ENCODE data around the gene KIAA1586.
A peak's percentile ranks its signal among the peaks of the same experiment; 100 is the strongest.
"Not testable (repeated sequence)": the region's sequence is repeated elsewhere in the genome, so short reads cannot be mapped to it uniquely, and the experiment has no call there.

KIAA1586 gene

GRCh38 chr6:57046332-57047256 is at the start of gene KIAA1586:
Gene KIAA1586 (plus strand): TSS chr6:57046693. CDS start chr6:57046756, 63 bp downstream.
- DNase-seq, result peak; percentile 74 to 77

- no peak for DNase-seq
Measured at GRCh38 chr6:56999049-56999448, 47.4 kb upstream of the KIAA1586 start.

GRCh38 chr6:56999748-57000147 is 46.7 kb upstream of the KIAA1586 start:
- DNase-seq, result not testable (repeated sequence)

- no peak for DNase-seq
Measured at GRCh38 chr6:57002197-57002596, 44.3 kb upstream of the KIAA1586 start.

- DNase-seq, result no peak
Measured at GRCh38 chr6:57004292-57004691, 42.2 kb upstream of the KIAA1586 start.

GRCh38 chr6:57006101-57006500 is 40.4 kb upstream of the KIAA1586 start:
- DNase-seq, result no peak

GRCh38 chr6:57008069-57008468 is 38.4 kb upstream of the KIAA1586 start:
- DNase-seq, result not testable (repeated sequence)

- no peak for DNase-seq
Measured at GRCh38 chr6:57013521-57013926, 33.0 kb upstream of the KIAA1586 start.

GRCh38 chr6:57017069-57017468 is 29.4 kb upstream of the KIAA1586 start:
- no peak for DNase-seq

- DNase-seq, result no peak
Measured at GRCh38 chr6:57017841-57018240, 28.7 kb upstream of the KIAA1586 start.

- DNase-seq, result no peak
Measured at GRCh38 chr6:57019434-57019833, 27.1 kb upstream of the KIAA1586 start.

- DNase-seq, result no peak
Measured at GRCh38 chr6:57021086-57021720, 25.3 kb upstream of the KIAA1586 start.

- no peak for DNase-seq
Measured at GRCh38 chr6:57024321-57024720, 22.2 kb upstream of the KIAA1586 start.

- no peak for DNase-seq
Measured at GRCh38 chr6:57024775-57025174, 21.7 kb upstream of the KIAA1586 start.

GRCh38 chr6:57026001-57026400 is 20.5 kb upstream of the KIAA1586 start:
- DNase-seq, result no peak

- no peak for DNase-seq
Measured at GRCh38 chr6:57027301-57027700, 19.2 kb upstream of the KIAA1586 start.

GRCh38 chr6:57029213-57029612 is 17.3 kb upstream of the KIAA1586 start:
- no peak for DNase-seq

GRCh38 chr6:57033228-57033627 is 13.3 kb upstream of the KIAA1586 start:
- no peak for DNase-seq

- no peak for DNase-seq
Measured at GRCh38 chr6:57035549-57035948, 10.9 kb upstream of the KIAA1586 start.

- no peak for DNase-seq
Measured at GRCh38 chr6:57038906-57039305, 7.6 kb upstream of the KIAA1586 start.

- no peak for DNase-seq
Measured at GRCh38 chr6:57040011-57040410, 6.5 kb upstream of the KIAA1586 start.

GRCh38 chr6:57044061-57044460 is 2.4 kb upstream of the KIAA1586 start:
- not testable (repeated sequence) for DNase-seq

GRCh38 chr6:57044568-57044967 is 1.9 kb upstream of the KIAA1586 start:
- DNase-seq, result no peak

- DNase-seq, result not testable (repeated sequence)
Measured at GRCh38 chr6:57047257-57047585, 728 bp downstream of the KIAA1586 start.
